KMS-11 (cell line): ENCODE measurements around the gene GTSF1L.

Experiments
- H2AFZ ChIP-seq: fragments of 200-600 bp; sonication (generic); 2 replicates; pipeline ENCODE4 v1.6.1; 2016; ENCODE audit warnings: antibody characterized with exemption, mixed run types, low read depth
- H3K27ac ChIP-seq: fragments of 200-600 bp; sonication (generic); 2 replicates; pipeline ENCODE4 v1.6.1; 2016; ENCODE audit warnings: mild to moderate bottlenecking, mixed run types
- H3K27me3 ChIP-seq: fragments of 200-600 bp; sonication (generic); 2 replicates; pipeline ENCODE4 v1.6.1; 2017; ENCODE audit warnings: mild to moderate bottlenecking, low read depth, mixed run types, moderate library complexity; ENCODE audit not compliant: insufficient read depth
- H3K36me3 ChIP-seq: fragments of 200-600 bp; sonication (generic); 2 replicates; pipeline ENCODE4 v1.6.1; 2017; ENCODE audit warnings: mild to moderate bottlenecking, mixed run types; ENCODE audit not compliant: insufficient read depth
- H3K4me1 ChIP-seq: fragments of 200-600 bp; sonication (generic); 2 replicates; pipeline ENCODE4 v1.6.1; 2016; ENCODE audit warnings: mild to moderate bottlenecking, low read depth, mixed run types; ENCODE audit not compliant: poor library complexity, severe bottlenecking
- H3K4me2 ChIP-seq: fragments of 200-600 bp; sonication (generic); 2 replicates; pipeline ENCODE4 v1.7.0; 2016; ENCODE audit warnings: mild to moderate bottlenecking, mixed run types
- H3K4me3 ChIP-seq: fragments of 200-600 bp; sonication (generic); IDR thresholded peaks from 2 replicates; pipeline ENCODE4 v1.6.1; 2017; ENCODE audit warnings: low read depth, low read length, mixed read lengths; ENCODE audit not compliant: insufficient read depth
- H3K79me2 ChIP-seq: fragments of 200-600 bp; sonication (generic); 2 replicates; pipeline ENCODE4 v1.6.1; 2016; ENCODE audit warnings: low read depth, mixed run types; ENCODE audit not compliant: insufficient read depth
- H3K9ac ChIP-seq: fragments of 200-600 bp; sonication (generic); 2 replicates; pipeline ENCODE4 v1.6.1; 2016; ENCODE audit warnings: mild to moderate bottlenecking, mixed run types
- H4K20me1 ChIP-seq: fragments of 200-600 bp; sonication (generic); 2 replicates; pipeline ENCODE4 v1.6.1; 2016; ENCODE audit warnings: mild to moderate bottlenecking, mixed run types; ENCODE audit not compliant: insufficient read depth
- TF ChIP-seq, protein P1 (sequence below): fragments of 200-600 bp; sonication (generic); conservative IDR thresholded peaks from 2 replicates; pipeline ENCODE4 v1.6.1; 2017; ENCODE audit warnings: low read depth, mild to moderate bottlenecking, antibody characterized with exemption, low read length, moderate library complexity, mixed read lengths

Gene GTSF1L

GRCh38 chr20:43724383-43724782 is 2.4 kb downstream of the GTSF1L start:
- Histone ChIP-seq H3K27me3 (no peaks in the 10 kb centered on the region), H2AFZ (no peak overlapping the region), H3K9ac (no peak overlapping the region), H3K27ac (no peak overlapping the region), H3K36me3 (no peaks in the 10 kb centered on the region), H3K79me2 (no peaks in the 10 kb centered on the region), H3K4me2 (no peak overlapping the region), H4K20me1 (no peaks in the 10 kb centered on the region), H3K4me1 (peaks cover 22% of the 10 kb centered on the region), H3K4me3 (no peak overlapping the region)
- TF ChIP-seq, protein P1, sequence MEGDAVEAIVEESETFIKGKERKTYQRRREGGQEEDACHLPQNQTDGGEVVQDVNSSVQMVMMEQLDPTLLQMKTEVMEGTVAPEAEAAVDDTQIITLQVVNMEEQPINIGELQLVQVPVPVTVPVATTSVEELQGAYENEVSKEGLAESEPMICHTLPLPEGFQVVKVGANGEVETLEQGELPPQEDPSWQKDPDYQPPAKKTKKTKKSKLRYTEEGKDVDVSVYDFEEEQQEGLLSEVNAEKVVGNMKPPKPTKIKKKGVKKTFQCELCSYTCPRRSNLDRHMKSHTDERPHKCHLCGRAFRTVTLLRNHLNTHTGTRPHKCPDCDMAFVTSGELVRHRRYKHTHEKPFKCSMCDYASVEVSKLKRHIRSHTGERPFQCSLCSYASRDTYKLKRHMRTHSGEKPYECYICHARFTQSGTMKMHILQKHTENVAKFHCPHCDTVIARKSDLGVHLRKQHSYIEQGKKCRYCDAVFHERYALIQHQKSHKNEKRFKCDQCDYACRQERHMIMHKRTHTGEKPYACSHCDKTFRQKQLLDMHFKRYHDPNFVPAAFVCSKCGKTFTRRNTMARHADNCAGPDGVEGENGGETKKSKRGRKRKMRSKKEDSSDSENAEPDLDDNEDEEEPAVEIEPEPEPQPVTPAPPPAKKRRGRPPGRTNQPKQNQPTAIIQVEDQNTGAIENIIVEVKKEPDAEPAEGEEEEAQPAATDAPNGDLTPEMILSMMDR, result no peak

- no peak overlapping the region for H3K4me2 ChIP-seq
- no peaks in the 10 kb centered on the region for H3K79me2 ChIP-seq
- no peak overlapping the region for H3K4me3 ChIP-seq
- TF ChIP-seq, protein P1, result no peak
- H3K9ac ChIP-seq, result no peak overlapping the region
- H4K20me1 ChIP-seq, result no peaks in the 10 kb centered on the region
- H3K4me1 ChIP-seq, result peaks cover 22% of the 10 kb centered on the region
- H3K27me3 ChIP-seq, result no peaks in the 10 kb centered on the region
- H3K27ac ChIP-seq, result no peak overlapping the region
- H2AFZ ChIP-seq, result no peak overlapping the region
- H3K36me3 ChIP-seq, result no peaks in the 10 kb centered on the region
Observed at GRCh38 chr20:43723735-43724134, 3.1 kb downstream of the GTSF1L start.

DNA sequence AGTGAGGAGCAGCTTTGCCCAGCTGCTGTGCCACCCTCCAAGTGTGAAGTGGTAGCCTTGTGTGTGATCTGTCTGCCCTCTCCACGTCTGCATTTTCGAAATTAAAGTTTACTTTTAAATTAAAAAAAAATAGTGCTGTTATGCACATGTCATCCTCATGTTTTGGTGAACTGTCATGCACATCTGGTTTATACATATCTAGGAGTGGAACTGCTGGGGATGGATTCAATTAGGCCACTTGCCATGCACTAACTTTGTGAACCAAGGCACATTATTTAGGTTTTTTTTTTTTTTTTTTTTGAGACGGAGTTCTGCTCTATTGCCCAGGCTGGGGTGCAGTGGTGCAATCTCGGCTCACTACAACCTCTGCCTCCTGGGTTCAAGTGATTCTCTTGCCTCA is 3.6 kb downstream of the GTSF1L start:
- no peak overlapping the region for H3K27ac ChIP-seq
- TF ChIP-seq, protein P1, result no peak

DNA sequence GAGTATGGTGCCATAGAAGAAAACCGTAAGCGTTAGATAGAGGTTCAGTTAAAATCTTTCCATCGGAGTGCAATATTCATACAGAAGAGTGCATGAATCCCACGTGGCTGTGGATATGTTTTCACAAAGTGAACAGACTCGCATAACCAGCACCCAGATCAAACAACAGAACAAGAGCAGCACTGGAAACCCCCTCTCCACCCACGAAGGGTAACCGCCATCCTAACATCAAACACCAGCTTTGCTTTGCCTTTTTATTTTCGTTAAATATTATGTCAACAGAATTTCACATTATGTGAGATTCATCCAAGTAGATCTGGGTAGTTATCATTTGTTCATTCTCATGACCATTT is 4.7 kb downstream of the GTSF1L start:
- TF ChIP-seq, protein P1, result no peak
- no peaks in the 10 kb centered on the region for H4K20me1 ChIP-seq
- no peak overlapping the region for H3K4me3 ChIP-seq
- H3K79me2 ChIP-seq, result no peaks in the 10 kb centered on the region
- H3K9ac ChIP-seq, result no peak overlapping the region
- H3K4me1 ChIP-seq, result peaks cover 10% of the 10 kb centered on the region
- H3K36me3 ChIP-seq, result no peaks in the 10 kb centered on the region
- H3K4me2 ChIP-seq, result no peak overlapping the region
- no peak overlapping the region for H3K27ac ChIP-seq
- no peaks in the 10 kb centered on the region for H3K27me3 ChIP-seq
- H2AFZ ChIP-seq, result no peak overlapping the region

More for the DNA sequence above, 3.6 kb downstream of the GTSF1L start:
- no peak overlapping the region for H3K4me2 ChIP-seq
- H4K20me1 ChIP-seq, result no peaks in the 10 kb centered on the region
- H2AFZ ChIP-seq, result no peak overlapping the region
- H3K9ac ChIP-seq, result no peak overlapping the region
- no peaks in the 10 kb centered on the region for H3K36me3 ChIP-seq
- H3K4me1 ChIP-seq, result peaks cover 17% of the 10 kb centered on the region
- H3K79me2 ChIP-seq, result no peaks in the 10 kb centered on the region
- no peak overlapping the region for H3K4me3 ChIP-seq
- H3K27me3 ChIP-seq, result no peaks in the 10 kb centered on the region
